DND-41 (cell line): ENCODE results near the gene ERC1.

Source experiments
- CTCF ChIP-seq: IDR thresholded peaks from 2 replicates; pipeline ENCODE4 v1.5.1; 2012; ENCODE audit warnings: borderline replicate concordance, low read length, moderate library complexity, mild to moderate bottlenecking; ENCODE audit not compliant: poor library complexity, severe bottlenecking; ENCODE audit errors: extremely low read depth
- EZH2 ChIP-seq: IDR thresholded peaks from 3 replicates; pipeline ENCODE4 v1.6.1; 2012; ENCODE audit warnings: borderline replicate concordance, low read depth, mild to moderate bottlenecking, moderate library complexity, low read length, inconsistent platforms; ENCODE audit not compliant: severe bottlenecking

- TF ChIP-seq CTCF (no peak), EZH2 (no peak)
These were observed 286.9 kb downstream of the ERC1 start for GRCh38 chr12:1277905-1278304.
